Measurements from ENCODE around the gene SLC25A42. TPM values are rescaled to one million over a fixed set of nuclear protein-coding genes. Genes with fewer than 3 reads are reported as not detected.

Gene SLC25A42
- total and polyA plus RNA-seq, 2 of the 13 experiments (the other 11 are each of a cell fraction or from before 2014, with no cell fraction given): 12.8 to 18.3 TPM

GRCh38 chr19:19033426-19034203 is 30.2 kb upstream of the SLC25A42 start, which contains the start of the genes ARMC6 and SUGP2 (continued):
- TF ChIP-seq SETDB1 (CRISPR knock-in tag; IDR thresholded peaks at IDR 0.05; ENCODE audit: borderline replicate concordance) (0 out of 2 replicates have a peak, but pooled peaks have one; percentile 43), CBFB (CRISPR knock-in tag; IDR thresholded peaks at IDR 0.05) (no peak), ZNF251 (CRISPR knock-in tag; IDR thresholded peaks at IDR 0.05) (no peak), XRCC5 (optimal IDR thresholded peaks at IDR 0.05; ENCODE audit: low read length) (no peak), HOXD1 (CRISPR knock-in tag; IDR thresholded peaks at IDR 0.05) (no peak; the same call in 1 of the 2 replicates), ZBTB1 (CRISPR knock-in tag; IDR thresholded peaks at IDR 0.05; ENCODE audit: borderline replicate concordance) (no peak), ZNF232 (CRISPR knock-in tag; IDR thresholded peaks at IDR 0.05; ENCODE audit: borderline replicate concordance) (peak; percentile 72; the same call in 1 of the 2 replicates), ARNT (IDR thresholded peaks at IDR 0.05) (no peak), ZNF205 (CRISPR knock-in tag; IDR thresholded peaks at IDR 0.05) (peak; percentile 80; the same call in 1 of the 2 replicates), GPN1 (CRISPR knock-in tag; IDR thresholded peaks at IDR 0.05; ENCODE audit: borderline replicate concordance) (no peak; the same call in 1 of the 2 replicates), MAFK (conservative IDR thresholded peaks at IDR 0.05 in 1 of 2, IDR thresholded peaks at IDR 0.05 in 1 of 2; ENCODE audit: low read length in 2 of 2) (no peak), YEATS2 (CRISPR knock-in tag; IDR thresholded peaks at IDR 0.05; ENCODE audit: borderline replicate concordance) (peak; percentile 91; the same call in 1 of the 2 replicates), ZKSCAN8 (CRISPR knock-in tag; IDR thresholded peaks at IDR 0.05; ENCODE audit: borderline replicate concordance) (0 out of 2 replicates have a peak, but pooled peaks have one; percentile 25), ZNF333 (CRISPR knock-in tag; IDR thresholded peaks at IDR 0.05; ENCODE audit: borderline replicate concordance) (peak; percentile 91; the same call in 1 of the 2 replicates), ZNF468 (CRISPR knock-in tag; IDR thresholded peaks at IDR 0.05) (no peak), DR1 (CRISPR knock-in tag; IDR thresholded peaks at IDR 0.05) (peak; percentile 67), ZFP36L2 (CRISPR knock-in tag; IDR thresholded peaks at IDR 0.05) (peak; percentile 36; the same call in 1 of the 2 replicates), BRCA1 (CRISPR knock-in tag; IDR thresholded peaks at IDR 0.05) (no peak; the same call in 1 of the 2 replicates), ZNF563 (CRISPR knock-in tag; IDR thresholded peaks at IDR 0.05) (peak; percentile 89), ZC3H4 (CRISPR knock-in tag; IDR thresholded peaks at IDR 0.05; ENCODE audit: borderline replicate concordance) (no peak), PRDM15 (CRISPR knock-in tag; IDR thresholded peaks at IDR 0.05) (no peak; the same call in 1 of the 2 replicates), PITX1 (CRISPR knock-in tag; IDR thresholded peaks at IDR 0.05) (no peak), ZNF138 (CRISPR knock-in tag; IDR thresholded peaks at IDR 0.05; ENCODE audit: low read depth) (peak; percentile 85; the same call in 1 of the 2 replicates)
- TF ChIP-seq, protein P1, sequence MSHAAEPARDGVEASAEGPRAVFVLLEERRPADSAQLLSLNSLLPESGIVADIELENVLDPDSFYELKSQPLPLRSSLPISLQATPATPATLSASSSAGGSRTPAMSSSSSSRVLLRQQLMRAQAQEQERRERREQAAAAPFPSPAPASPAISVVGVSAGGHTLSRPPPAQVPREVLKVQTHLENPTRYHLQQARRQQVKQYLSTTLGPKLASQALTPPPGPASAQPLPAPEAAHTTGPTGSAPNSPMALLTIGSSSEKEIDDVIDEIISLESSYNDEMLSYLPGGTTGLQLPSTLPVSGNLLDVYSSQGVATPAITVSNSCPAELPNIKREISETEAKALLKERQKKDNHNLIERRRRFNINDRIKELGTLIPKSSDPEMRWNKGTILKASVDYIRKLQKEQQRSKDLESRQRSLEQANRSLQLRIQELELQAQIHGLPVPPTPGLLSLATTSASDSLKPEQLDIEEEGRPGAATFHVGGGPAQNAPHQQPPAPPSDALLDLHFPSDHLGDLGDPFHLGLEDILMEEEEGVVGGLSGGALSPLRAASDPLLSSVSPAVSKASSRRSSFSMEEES (CRISPR knock-in tag; IDR thresholded peaks at IDR 0.05): peak; percentile 73

All from HepG2 (cell line).